HG03565 (cell line): ENCODE results near the gene DHRS1.
A peak's percentile ranks its signal among the peaks of the same experiment; 100 is the strongest.

Source experiments
- ATAC-seq: cut with Tn5 transposase; IDR thresholded peaks from one replicate; pipeline ENCODE4 v1.9.1; 2021; ENCODE audit warnings: mild to moderate bottlenecking, moderate library complexity; ENCODE audit not compliant: unreplicated experiment

Gene DHRS1

GRCh38 chr14:24285351-24285750, 14.2 kb downstream of the DHRS1 start:
- no peak for ATAC-seq

- ATAC-seq: no peak
Observed at GRCh38 chr14:24284501-24285035, 15.0 kb downstream of the DHRS1 start.

GRCh38 chr14:24283796-24284460, 15.7 kb downstream of the DHRS1 start:
- ATAC-seq: no peak

GRCh38 chr14:24282736-24283135, 16.8 kb downstream of the DHRS1 start:
- no peak for ATAC-seq

- no peak for ATAC-seq
Observed at GRCh38 chr14:24281636-24282035, 17.9 kb downstream of the DHRS1 start.

GRCh38 chr14:24280797-24281460, 18.7 kb downstream of the DHRS1 start:
- no peak for ATAC-seq

GRCh38 chr14:24279301-24280186, 20.0 kb downstream of the DHRS1 start:
- ATAC-seq: peak; percentile 48

GRCh38 chr14:24278424-24278823, 21.2 kb downstream of the DHRS1 start:
- no peak for ATAC-seq

- no peak for ATAC-seq
Observed at GRCh38 chr14:24277606-24278321, 21.8 kb downstream of the DHRS1 start.

GRCh38 chr14:24277071-24277470, 22.5 kb downstream of the DHRS1 start:
- ATAC-seq: no peak

- peak; percentile 44 for ATAC-seq
Observed at GRCh38 chr14:24274101-24274543, 25.5 kb downstream of the DHRS1 start.

GRCh38 chr14:24273422-24273998, 26.1 kb downstream of the DHRS1 start:
- no peak for ATAC-seq

GRCh38 chr14:24272467-24272866, 27.1 kb downstream of the DHRS1 start:
- no peak for ATAC-seq

- no peak for ATAC-seq
Observed at GRCh38 chr14:24271834-24272263, 27.7 kb downstream of the DHRS1 start.

GRCh38 chr14:24271134-24271833, 28.3 kb downstream of the DHRS1 start, which contains the start of gene RABGGTA:
TSS of gene RABGGTA (minus strand) at chr14:24271597. CDS start at chr14:24271115, 482 bp downstream.
- peak; percentile 85 for ATAC-seq

GRCh38 chr14:24270537-24271133, 28.9 kb downstream of the DHRS1 start:
- ATAC-seq: no peak

GRCh38 chr14:24269910-24270536, 29.6 kb downstream of the DHRS1 start:
- ATAC-seq: no peak

- no peak for ATAC-seq
Observed at GRCh38 chr14:24269368-24269767, 30.2 kb downstream of the DHRS1 start.

- ATAC-seq: no peak
Observed at GRCh38 chr14:24268225-24268624, 31.4 kb downstream of the DHRS1 start.
